NCI-H748 (cell line): ENCODE data around the gene NHSL2.
"Not testable (repeated sequence)": the region's sequence is repeated elsewhere in the genome, so short reads cannot be mapped to it uniquely, and the experiment has no call there.

Source experiments
- DNase-seq: peaks from one replicate; lab custom pipeline; 2025; ENCODE audit not compliant: unreplicated experiment; lab: John Stamatoyannopoulos, UW

Gene NHSL2

DNA sequence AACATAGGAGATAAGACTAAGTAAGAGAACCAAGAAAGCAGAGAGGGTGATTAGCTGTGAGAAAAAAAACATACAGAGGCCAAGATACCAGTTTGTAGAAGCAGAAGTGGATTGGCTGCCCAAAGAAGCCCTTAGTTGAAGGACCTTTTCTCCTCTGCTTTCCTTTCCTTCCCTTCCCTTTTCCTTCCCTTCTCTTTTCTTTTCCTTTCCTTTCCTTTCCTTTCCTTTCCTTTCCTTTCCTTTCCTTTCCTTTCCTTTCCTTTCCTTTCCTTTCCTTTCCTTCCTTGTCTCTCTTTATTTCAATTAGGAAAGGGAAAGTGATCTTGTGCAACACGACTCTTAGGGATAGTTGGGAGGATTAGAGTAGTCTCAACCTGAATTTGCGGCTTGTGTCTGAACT is 128.2 kb downstream of the NHSL2 start:
- no peak for DNase-seq

DNA sequence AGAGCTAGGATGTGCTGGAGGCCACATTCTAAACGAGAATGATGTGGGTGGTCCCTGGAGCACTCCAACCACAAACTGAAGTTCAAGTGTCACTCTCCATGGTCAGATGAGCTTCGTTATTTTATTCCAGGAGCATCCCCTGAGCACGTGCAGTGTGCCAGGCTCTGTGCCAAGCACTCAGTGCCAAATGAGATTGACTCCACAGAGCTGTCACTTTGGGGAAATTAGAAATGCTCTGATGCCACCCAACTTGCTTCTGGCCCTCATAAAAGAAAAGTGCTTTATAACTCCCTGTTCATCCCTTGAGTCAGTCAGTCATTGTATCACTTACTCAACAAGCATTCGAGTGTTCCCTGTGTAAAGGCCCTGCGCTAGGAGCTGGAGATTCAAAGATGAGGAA is 129.9 kb downstream of the NHSL2 start:
- DNase-seq = no peak

DNA sequence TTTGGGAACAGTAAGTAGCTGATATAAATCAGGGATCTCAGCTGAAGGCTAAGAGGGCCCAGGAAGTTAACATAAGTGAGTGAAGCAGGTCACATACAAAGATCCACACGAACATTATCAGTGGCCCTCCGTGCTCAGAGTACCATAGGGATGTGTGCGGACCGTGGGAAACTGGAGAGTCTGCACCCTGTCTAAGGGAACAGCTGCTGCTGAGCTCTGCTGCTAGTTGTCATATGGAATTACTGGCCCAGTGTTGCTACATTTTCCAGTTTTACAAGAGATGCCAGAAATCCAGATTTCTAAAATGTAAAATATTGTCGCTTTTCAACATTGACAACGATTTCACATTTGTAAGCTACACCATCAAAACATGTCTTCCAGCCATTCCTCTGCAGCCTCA is 130.5 kb downstream of the NHSL2 start:
- DNase-seq = no peak

DNA sequence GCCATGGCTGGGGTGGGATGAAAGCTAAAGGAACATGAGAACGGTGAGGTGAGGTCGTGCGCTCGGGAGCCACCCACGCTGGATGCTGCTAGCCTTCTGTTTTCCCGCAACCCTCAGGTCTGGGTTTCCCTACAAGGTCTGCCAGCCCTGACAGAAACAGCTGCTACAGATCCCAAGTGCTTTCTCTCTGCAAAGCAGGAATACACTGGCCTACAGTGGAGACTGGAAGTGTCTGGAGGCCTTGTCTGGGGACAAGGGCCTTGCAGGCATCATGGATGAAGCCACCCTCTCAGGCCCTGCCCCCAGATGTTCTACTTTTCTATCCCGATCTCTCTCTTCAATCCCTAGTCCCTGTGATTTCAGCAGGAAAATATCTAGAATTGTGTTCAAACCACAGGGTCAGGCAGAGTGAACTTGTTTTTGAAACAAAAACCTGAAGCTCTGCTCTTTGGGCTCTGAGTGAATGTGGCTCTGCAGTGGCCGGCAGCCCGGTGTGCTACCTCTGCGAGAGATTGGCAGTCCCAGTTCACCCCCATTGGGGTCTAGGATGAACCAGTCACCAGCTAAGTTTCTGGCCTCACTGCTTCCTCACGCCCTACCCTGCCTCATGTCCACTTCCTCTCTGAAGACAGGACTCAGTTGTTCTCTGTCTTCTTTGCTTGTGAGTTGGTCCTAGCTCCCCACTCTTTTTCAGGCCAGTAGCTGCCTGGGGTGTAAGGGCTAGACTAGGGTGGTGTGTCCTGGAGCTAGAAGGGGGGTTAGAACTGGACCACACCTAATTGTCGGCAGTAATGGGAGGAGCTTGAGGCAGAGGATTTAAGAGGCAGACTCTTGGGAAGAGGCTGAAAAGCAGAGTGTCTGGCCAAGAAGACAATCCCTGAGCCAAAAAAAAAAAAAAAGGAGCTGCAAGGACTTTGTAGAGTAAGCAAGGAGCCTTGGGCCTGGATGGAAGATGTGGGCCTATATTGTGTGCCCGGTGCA is 131.5 kb downstream of the NHSL2 start:
- DNase-seq = no peak

DNA sequence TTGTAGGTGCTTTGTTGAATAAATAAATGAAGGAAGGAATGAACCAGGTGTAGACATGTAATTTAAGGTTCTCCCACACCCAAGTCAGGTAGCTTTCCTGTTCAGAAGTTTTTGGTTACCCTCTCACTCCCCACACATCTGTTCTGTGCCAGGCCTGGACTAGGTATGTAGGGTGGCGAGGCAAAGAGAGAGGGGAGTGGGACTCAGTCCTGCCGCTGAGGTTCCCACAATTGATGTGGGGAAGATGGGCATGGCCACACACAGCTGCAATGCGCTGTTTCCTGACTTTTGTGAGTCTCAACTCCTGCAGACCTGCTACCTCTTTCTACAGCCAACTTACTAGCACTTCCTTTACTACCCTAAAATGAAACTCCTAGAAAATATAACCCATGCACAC is 132.2 kb downstream of the NHSL2 start:
- DNase-seq = no peak

DNA sequence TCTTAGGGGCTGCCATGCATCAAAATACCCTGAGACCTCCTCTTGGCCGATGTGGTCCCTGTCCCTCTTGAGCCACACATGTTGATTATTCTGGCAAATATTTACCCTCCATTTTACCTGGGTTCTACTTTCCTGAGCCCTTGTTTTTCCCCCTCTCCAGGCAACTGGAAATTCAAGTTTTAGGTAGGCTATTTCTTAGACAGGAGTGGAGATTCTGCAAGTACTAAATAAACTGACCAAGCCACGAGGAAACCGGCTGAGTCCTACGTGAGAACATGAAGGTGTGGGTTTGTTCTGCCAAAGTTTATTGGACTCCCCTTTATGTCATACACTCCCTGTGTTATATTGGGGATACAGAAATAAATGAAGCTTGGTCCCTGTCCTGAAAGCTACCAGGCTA is 133.0 kb downstream of the NHSL2 start:
- DNase-seq = no peak

DNA sequence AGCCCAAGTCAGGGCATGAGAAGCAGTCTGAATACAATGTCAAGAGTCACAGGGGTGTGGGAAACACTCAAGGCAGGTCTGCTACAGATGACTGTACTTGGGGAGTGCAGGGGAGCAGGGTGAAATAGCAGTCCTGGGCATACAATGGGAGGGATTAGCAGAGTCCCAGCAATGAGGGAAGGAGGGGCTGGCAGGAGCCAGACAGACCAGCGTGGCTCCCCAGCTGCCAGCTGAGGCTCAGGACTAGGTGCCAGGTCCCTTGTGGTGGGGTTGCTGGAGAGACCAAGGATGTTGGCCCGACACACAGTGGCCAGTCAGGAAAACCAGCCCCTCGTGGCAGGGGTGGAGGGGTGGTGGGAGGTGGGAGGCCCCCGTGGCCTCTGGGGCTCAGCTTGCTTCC is 134.5 kb downstream of the NHSL2 start:
- no peak for DNase-seq

DNA sequence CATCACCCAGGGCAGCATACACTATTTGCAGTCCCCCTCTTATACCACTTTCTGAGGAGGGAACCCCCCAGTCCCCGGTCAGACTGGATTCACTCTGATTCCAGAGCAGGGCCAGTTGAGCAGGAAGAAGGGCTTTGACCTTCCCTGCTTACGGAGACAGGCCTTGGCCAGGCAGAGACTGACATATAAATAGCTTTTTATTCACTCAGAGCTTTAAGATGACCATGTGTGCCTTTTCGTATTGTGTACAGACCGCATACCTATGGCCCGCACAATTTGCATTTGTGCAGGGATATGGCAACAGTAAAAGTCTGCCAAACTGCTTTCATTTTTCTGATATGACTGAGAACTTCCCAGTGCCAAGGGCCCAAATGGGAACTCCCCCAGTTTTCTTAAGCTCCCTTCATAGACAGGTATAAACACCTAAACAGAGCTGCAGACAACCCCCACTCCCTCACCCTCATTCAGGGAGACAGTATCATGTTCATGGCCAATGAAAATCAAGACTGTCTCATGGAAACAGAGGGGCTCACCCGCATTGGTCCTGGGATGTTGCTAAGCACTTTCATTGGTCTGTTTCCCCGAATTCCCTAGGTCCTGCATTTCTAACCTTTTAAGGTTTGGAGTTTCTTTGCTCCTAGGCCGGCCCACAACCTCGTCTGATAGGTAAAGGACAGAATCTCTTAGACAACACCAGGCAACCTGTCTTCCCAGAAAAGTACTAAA is 135.1 kb downstream of the NHSL2 start:
- DNase-seq = no peak

DNA sequence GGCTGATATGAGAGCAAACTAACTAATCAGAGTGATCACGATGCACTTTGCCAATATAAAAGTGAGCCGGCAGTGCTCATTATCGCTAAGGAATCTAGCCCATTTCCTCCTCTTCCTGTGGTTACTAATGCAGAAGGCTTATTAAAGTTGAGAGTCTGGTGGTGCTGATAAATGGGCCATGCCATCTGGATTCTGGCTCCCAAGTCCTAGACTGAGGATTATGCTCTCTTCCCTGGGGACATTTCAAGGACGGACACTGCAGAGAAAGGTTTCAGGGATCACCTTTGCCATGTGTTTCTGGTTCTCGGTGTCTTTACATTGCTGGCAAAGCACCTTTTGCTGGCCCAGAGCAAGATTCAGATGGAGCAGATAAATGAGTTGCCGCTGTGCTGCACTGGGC is 135.8 kb downstream of the NHSL2 start:
- no peak for DNase-seq

DNA sequence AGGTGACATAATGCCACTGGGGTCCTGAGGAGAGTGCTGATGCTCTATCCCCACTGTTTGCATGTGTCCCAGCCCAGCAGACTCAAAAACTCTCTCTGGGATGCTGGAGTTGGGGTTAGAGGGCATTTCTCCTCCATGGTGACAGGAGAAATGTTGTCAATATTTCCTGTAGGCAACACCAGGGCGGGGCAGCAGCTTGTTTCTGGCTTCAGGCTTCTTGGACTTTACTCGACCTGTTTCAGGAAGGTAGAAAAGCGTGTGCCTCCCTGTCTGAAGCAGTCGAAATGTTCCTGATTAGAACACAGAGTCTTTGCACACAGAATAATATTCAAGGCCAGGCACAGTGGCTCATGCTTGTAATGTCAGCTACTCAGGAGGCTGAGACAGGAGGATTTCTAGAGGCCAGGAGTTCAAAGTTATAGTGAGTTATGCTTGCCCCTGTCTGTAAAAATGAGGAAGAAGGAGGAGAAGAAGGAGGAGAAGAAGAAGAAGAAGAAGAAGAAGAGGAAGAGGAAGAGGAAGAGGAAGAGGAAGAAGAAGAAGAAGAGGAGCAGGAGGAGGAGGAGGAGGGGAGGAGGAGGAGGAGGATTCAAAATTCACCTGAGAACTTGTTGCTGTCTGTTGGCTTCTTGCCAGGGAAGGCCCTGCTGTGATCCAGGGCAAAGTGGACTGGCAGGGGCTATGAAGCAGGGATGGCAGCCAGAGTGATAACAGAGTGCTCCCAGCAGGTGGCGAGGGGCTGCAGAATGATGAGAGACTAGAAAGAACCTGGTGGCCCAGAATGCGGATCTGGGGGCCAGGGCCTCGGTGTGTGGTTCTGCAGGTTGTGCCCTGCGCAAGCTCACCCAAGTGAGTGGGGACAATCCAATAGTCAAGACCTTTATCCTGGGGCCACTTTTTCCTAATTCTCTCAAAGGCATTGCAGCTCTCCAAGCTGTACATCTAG is 138.1 kb downstream of the NHSL2 start:
- DNase-seq = peak; percentile 30

DNA sequence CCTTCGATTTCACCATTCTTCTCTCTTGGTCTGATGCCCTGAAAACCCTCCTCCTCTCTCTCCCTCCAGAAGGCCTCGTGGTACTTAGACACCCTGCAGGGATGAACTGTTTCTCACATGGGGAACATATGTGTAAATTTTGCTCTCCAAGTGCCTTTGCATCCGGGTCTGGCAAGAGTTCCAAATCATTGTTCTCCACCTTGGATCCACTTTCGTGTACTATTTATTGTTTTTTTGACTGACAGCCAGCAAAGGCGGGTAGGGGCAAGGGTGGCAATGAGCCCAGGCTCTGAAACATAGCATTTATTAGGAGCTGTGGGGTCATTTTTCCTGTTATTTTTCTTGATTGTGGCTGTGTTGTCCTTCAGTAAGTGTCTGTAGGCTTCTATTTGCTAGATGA is 139.4 kb downstream of the NHSL2 start:
- DNase-seq = no peak

DNA sequence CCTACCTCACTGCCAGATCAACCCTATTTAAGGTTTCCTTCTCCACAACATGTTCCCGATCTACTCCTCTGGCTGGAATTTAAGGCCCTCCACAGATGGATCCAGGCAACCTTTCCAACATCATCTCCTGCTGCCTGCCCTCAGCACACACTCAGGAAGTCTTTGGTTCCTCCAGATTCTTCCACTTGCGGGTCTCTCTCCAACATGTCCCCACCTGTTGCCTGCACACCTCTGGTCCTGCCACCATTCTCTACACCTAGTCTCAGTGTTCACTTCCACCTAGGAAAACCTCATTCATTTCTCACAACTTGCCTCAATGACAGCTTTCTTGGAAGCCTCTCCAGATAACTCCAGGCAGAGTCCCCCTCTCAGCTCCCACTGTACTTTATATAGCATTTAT is 140.9 kb downstream of the NHSL2 start:
- no peak for DNase-seq

DNA sequence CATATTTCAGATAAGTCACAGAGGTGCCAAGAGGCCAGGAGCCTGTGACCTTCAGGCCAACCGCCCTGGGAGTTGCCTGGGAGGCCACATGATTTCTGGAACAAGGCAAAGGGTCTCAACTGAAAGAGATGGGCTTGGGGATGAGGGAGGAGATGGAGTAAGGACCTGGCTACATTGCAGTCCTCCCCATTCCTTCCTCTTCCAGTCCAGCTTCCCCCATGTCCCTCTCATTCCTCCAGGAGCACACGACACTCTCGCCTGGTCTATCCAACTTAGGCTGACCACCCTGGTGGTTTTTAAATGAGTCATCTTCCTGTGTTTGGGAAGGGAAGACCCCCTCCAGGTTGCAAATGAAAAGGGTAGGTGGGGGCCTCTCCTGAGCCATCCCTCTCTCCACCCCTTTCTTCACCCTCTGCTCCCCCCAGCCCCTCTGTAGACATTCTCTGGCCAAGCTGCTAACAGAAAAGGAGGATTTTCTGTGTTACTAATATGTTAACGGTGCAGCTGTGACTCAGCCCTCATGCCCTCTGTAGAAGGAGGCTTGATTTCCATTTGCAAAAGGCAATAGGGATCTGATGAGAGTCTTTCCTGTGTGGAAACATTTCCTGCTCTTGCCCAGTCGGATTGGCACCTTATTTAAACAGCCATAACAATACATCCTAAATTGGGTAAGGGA is 141.9 kb downstream of the NHSL2 start:
- no peak for DNase-seq

DNA sequence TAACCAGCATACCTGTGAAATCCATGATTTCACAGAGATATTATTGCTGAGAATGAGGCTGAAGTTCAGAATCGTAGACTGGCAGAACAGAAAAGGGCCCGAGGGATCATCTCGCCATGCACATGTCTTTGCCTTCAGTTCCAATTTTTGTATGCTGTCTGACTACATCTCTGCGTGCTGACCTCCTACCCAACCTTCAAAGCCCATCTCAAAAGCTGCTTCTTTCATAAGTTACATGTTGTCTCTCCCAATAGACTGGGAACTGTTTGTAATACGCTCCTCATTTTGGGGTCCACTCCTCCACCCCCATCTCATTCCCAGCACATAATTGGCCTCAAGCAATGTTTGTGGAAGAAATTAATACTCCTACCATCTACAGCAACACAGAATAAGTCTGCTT is 142.9 kb downstream of the NHSL2 start:
- DNase-seq = no peak

DNA sequence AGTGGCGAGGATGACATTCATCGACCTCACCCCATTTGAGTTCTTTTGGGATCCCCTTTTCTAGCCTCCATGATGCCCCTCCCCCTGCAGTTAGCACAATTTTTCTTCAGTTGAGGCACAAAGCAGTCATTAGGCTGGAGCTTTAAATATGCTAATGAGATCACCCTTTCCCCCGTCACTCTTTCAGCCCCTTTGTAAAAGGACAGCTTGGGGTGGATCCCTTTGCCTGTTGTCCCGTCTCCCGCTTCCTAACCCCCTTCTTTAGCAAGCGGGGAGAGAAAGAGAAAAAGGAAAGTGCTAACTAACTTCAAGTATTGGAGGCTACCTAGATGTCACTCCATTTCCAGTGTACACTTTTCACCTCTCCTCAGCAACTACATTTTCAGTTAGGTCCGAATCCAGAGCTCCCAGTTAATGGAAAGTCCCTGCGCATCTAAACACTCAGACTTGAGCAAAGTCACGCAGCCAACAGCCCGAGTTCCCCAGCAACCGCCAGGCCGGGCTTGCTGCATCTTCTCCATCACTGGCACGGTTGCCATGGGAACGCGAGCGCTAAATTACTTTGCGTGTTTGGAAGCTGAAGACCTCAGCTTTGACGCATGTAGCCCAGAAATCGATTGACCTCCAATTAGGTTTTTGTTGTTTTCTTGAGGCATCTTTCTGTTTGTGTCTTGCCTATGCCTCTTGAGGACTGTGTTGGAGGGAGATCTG is 144.3 kb downstream of the NHSL2 start:
- DNase-seq = peak; percentile 86

DNA sequence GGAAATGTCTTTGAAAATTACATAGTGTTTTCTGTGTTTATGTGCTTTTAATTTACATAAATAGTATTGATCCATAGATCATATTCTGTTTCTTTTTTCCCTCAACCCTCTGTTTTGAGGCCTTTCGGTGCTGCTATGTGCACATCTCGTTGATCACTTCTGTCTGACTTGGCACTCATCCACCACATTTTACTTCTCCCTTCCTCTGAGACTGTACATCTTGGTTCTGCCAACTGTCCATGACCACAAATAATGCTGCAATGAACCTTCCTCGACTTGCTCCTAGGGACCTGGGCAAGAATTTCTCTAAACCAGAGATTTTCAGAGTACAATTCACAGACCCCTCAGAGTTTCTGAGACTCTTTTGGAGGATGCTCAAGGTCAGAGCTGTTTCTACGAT is 146.7 kb downstream of the NHSL2 start:
- DNase-seq = no peak

DNA sequence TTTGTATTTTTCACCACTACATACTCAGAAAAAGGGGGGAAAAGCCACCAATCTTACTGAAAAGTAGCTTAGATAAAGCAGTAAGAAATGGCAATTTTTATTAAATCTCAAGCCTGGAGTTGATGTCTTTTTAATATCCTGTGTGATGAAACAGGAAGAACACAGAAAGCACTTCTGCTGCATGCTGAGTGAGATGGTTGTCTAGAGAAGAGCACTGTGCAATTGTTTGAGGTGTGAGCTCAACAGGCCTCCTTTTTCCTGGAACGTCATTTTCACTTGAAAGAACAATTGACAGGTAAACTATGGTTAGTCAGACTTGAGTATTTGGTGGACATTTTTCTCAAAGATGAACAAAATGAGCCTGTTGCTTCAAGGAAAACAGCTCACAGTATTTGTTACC is 147.2 kb downstream of the NHSL2 start:
- DNase-seq = no peak

DNA sequence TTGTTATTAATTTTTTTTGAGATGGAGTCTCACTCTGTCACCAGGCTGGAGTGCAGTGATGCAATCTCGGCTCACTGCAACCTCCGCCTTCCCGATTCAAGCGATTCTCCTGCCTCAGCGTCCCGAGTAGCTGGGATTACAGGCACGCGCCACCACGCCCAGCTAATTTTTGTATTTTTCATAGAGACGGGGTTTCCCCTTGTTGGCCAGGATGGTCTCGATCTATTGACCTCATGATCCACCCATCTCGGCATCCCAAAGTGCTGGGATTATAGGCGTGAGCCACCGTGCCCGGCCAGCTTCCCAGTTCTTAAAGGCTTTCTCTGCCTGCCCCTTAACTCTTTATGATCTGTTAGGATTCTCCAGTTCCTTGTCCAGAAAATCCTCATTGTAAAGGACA is 147.7 kb downstream of the NHSL2 start:
- not testable (repeated sequence) for DNase-seq

DNA sequence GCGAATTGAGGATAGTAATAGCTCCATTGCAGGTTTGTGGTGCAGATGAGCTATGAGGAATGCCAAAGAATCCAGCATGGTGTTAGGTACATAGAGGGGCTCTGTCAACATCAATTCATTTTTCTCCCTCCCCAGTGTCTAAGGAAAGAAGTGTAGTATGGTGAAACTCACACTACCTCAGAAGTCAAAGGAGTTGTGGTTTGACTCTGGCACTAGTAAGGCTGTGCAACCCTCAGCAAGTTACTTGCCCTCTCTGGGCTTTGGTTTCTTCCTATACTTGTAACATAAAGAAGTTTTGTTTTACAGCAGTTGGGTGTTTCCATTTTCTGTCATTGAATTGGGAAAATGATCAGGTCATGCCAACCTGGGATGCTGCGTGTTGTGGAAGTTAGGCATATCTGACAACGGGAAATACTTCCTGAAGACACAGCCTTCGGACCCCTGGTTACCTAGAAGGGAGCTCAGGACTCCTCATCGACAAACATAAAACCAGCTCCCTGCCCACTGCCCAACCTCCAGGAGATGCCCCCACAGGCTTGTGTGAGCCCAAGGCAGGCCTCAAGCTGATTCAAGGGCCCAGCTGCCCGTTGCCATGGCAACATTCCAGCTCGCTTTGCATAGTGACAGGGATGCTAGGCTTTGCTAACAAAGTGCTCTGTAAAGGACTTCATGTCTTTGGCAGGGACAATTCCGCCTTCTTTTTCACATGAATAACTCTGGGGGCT is 149.7 kb downstream of the NHSL2 start:
- DNase-seq = peak; percentile 80
